GM12801 (cell line): ENCODE measurements around the gene HPN.

ENCODE experiments used
- CTCF ChIP-seq: IDR thresholded peaks from one replicate; pipeline ENCODE4 v1.5.1; 2011; ENCODE audit warnings: control low read depth; ENCODE audit not compliant: insufficient read length; ENCODE audit errors: extremely low read depth

The HPN gene

GRCh38 chr19:35083691-35084508 is 42.4 kb downstream of the HPN start:
- TF ChIP-seq CTCF: no peak

- no peak for TF ChIP-seq CTCF
Measured at GRCh38 chr19:35084509-35084762, 42.9 kb downstream of the HPN start.

- no peak for TF ChIP-seq CTCF
Measured at GRCh38 chr19:35085947-35086346, 44.4 kb downstream of the HPN start.

GRCh38 chr19:35086455-35086854 is 44.9 kb downstream of the HPN start:
- no peak for TF ChIP-seq CTCF

GRCh38 chr19:35087393-35087792 is 45.9 kb downstream of the HPN start:
- TF ChIP-seq CTCF: no peak

GRCh38 chr19:35088131-35088913 is 46.8 kb downstream of the HPN start:
- no peak for TF ChIP-seq CTCF

GRCh38 chr19:35089554-35089953 is 48.0 kb downstream of the HPN start:
- no peak for TF ChIP-seq CTCF
